Measurements from ENCODE around the gene P2RY6. TPM values are rescaled to one million over a fixed set of nuclear protein-coding genes. Genes with fewer than 3 reads are reported as not detected.
"Not testable (repeated sequence)": the region's sequence is repeated elsewhere in the genome, so short reads cannot be mapped to it uniquely, and the experiment has no call there.

Gene P2RY6
- total RNA-seq, 1 experiment from 2014 or later: 2.5 TPM

DNA sequence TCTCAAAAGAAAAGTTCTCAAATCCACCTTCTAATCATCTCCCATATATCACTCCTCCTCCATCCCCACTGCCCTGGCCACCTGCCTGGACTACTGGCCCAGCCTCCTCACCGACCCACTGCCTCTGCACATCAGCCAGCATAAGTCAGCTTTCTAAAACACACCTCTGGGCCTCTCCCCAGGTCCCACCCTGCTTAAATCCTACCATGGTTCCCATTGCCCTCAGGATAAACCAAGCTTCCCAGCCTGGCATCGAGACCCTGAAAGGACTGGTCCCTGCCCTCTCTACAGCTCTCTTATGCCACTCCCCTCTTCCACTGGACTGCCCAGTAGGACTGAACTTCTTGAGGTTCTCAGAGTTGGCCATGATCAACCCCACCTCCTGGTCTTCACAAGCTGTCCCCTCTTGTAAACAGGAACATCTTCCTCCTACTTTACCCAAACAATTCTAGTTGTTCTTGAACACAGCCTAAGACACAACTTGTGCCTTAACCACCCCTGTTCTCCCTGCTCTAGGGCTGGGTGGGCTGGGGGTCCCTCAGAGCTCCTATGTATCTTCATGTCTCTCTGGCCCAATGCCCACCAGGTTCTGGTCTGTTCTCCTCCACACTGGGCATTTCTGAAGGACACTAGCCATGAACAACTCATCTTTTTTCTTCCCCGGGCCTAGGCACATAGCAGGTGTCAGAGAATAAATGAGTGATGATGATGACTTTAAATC lies 12.6 kb upstream of the P2RY6 start:
- DNase-seq (ENCODE audit: low spot score): no peak

DNA sequence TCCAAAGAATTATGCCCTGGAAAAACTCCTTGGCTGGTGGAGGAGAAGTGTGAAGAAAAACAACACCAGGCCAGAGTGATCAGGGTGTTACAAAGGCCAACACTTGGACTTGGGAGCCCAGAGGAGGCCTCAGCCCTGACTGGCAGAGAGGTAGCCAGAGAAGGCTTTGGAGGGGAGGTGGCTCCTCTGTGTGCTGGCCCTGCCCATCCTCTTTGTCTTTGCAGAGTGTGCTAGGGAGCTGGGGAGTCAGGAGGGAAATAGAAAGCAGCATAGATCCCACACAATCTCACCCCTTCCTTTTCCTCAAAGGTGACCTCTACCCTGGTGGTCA lies 12.0 kb upstream of the P2RY6 start:
- no peak for DNase-seq (ENCODE audit: low spot score)

DNA sequence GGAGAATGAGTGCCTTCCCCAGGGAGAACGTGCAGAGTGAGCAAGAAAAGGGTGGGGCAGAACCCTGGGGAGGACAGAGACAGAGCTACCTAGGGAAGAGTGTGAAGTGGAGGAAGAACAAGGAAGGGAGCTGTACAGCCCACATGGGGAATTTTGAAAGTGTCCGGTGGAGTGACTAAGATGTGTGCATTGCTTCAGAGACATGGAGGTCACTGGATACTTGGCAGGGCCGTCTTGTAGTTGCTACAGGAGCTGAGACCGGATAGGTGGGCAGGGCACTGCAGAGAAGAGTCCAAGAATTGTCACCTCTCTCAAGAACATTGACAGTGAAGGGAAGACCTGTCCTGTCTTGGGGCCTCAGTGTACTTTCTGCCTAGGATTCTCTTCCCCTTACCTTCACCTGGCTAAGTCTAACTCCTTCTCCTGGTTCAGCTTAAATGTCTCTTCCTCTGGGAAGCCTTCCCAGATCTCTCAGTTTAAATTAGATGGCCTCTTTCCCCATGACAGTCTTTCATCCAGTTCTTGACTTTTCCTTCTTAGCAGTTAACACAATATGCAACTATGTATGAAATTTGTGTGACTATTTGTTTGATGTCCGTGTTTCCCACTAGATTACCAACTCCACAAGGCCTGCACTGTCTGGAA lies 9.2 kb upstream of the P2RY6 start:
- no peak for DNase-seq (ENCODE audit: low spot score)

DNA sequence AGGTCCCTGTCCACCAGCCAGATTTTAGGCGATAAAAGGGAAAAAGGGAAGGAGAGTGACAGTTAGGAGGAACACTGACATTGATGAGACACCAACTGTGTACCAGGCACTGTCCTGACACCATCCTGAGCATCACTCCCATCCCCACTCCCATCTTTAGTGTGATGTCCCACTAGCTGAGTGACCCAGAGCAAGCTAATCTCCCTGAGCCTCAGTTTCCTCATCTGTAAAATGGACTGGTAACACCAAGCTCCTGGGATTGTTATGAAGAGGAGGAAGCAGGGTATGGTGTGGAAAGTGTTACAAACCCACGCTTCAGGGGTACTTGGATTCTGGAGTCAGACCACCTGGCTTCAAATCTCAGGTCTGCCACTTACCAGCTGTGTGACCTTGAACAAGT lies 8.5 kb upstream of the P2RY6 start:
- no peak for DNase-seq (ENCODE audit: low spot score)

DNA sequence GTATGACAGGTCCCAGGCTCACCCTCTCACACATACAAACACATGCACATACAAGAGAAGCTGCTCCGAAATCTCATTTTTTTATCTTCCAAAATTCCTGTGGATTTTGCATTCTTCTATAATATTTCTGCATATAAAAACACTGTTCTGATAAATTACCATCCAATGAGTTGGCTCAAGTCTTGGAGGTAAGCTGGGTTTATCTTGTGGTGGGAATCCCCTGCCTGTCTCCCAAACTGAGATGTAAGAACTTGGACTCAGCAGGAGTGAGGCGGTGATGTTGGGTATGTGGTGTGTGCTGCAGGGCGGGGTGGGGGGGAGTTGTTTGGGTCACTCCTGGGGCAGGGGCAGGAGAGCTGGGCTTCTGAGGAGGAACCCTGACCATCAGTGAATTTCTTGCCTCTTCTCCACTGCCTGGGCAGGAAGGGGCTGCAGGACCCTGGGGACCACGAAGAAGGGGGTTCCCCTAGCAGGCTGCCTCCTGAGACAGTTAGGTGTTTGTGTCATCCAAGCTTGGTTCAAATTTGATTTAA lies 6.8 kb upstream of the P2RY6 start:
- DNase-seq (ENCODE audit: low spot score): no peak

DNA sequence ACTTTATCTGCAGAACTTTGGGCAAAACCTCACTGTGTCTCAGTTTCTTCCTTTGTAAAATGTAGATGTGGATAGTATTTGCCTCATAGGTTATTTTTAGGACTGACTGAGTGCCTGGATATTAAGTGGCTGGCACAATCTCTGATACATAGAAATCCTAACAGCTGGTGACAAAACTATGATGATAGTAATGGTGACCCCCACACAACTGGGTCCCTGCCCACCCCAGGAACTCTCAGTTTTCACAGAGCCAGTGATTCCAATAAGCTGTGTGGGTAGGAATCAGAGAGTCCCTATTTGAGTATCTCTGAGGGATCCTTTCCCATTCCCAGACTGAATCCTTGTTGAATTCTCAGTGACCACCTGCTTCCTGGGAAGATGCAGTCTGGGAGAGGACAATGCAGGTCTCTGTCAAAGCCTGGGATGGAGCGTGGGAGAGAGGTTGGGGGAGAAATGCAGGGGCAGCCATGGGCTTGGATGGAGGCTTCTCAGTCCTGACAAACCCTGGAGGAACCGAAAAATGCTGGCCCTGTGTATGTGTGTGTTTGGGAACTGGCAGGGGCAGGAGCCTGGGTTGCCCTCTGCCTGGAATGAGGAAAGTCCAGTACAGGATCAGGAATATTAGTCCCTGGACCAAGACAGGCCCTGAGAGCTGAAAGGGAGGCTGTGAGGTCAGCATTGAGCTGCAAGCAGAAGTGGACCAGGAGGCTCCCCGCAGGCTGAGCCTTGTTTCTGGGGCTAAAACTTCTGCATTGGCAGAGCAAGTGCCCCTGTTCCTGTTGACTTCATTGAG lies 6.1 kb upstream of the P2RY6 start:
- no peak for DNase-seq (ENCODE audit: low spot score)

DNA sequence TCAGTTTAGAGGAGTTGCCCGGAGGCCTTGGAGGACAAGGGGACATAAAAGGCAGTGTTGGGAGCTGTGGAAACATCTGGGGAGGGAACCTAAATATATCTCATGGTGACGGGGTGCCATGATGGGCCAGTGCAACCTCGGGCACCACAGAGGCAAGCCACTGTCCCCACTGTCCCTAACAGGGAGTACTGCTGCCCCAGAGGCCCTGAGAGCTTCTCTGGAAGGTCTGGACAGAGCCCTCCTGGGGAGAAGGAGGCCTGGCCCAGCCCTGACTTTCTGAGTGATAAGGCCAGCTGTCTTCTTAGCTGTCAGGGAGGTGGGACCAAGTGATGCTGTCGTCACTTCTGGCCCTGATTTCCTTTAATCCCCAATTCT lies 5.5 kb upstream of the P2RY6 start:
- DNase-seq (ENCODE audit: low spot score): no peak

DNA sequence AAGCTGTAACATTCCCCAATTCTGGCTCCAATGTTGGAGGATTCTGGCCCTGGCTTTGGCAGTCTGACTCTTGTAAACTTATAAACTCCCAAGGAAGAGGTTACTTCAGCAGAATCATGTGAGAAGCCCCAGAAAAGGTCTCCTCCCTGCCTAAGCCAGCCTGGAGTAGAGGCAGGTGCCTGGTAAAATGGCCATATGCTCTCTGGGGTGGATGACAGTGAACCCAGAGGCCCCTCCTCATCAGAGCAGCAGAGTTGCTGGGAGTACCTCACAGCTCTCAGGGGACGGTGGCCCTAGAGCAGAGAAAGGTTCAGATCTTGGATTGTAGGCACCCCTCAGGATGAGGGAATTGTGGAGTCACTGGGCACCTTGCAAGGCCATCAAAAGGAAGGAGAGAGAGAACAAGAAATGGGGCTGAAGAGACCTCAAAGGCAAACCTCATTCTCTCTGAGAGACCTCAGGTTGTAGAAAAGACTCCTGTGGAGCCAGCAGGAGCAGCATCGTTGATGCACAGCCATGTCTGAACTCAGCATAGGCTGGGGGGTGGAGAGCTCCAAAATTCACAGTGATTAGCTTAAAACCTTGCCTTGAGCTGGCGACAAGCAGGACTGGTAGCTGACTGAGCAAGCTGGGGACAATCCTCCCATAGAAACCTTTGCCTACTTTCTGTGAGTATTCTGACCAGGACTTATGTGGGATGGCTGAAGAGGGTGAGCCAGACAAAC lies 4.9 kb upstream of the P2RY6 start:
- no peak for DNase-seq (ENCODE audit: low spot score)

DNA sequence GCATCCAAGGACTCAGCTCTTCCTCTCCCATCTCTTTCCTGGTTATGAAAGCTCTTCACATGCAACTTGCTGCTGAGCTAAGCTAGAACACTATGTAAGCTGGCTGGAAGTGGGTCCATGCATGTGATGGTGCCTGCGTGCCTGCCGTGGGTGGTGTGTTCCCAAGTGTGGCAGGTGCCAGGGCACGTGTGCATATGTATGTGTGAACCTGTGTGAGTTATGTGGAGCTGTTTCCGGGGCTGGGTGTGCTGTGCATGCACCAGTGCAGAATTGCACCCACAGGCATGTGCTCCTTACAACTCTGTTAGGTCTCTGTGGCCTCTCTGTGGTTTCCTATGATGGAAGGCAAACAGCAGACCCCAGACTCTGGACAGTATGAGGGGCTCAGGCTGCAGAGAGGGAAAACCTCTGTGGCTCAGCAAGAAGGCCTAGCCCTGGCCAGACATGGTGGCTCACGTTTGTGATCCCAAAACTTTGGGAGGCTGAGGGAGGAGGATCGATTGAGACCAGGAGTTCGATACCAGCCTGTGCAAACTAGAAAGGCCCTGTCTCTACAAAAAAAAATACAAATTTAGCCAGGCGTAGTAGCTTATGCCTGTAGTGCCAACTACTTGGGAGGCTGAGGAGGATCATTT lies 4.1 kb upstream of the P2RY6 start:
- DNase-seq (ENCODE audit: low spot score): no peak

DNA sequence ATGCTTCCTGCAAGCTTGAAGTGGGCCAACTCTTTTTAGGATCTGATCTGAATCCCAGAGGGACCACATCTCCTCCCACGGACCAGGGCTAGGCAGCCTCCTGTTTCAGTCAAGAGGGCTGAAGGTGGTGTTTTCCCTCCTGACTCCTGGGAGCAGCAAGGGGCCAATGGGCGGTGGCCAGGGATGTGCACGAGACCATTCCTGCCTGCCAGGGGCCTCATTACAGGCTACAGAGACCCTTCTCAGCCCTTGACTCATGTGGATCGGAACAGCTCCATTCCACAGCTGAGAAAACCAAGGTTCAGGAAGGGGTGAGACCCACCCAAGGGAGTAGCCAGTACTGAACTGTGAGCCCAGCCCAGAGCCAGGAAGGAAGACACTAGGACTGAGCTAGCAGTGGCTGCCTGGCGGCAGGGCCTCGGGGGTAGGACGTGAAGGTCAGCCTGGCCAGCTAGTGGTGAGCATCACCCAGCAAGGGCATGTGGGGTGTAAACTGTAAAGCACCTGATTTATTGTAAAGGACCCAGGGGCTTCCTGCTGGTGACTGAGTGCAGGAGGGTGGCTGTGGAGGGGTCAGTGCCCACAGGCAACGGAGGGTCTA lies 3.4 kb upstream of the P2RY6 start:
- DNase-seq (ENCODE audit: low spot score): no peak

DNA sequence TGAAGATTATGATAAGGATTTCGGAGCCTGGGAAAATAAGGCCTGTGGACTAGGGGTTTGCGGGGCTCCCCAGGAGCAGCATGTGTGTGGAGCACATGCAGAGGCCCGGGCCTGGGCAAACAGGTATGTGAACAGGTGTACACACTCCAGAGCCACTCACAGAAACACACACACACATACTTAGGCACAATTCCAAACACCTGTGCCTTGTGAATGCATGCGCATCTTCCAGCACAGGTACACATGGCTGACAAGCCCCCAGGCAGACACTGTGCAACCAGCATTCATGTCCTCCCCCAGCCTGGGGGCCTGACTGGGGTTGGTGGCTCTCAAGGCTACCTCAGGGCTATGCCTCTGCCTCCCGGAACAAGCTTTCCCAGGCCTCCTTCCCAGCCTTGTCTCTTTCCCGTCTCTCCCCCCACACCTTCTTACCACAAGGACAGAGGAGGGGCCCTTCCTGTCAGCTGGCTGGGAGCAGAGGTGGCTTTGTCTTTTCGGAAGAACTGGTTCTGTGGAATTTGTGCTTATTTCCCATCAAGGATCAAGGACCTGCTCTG lies 2.6 kb upstream of the P2RY6 start:
- DNase-seq (ENCODE audit: low spot score): no peak

DNA sequence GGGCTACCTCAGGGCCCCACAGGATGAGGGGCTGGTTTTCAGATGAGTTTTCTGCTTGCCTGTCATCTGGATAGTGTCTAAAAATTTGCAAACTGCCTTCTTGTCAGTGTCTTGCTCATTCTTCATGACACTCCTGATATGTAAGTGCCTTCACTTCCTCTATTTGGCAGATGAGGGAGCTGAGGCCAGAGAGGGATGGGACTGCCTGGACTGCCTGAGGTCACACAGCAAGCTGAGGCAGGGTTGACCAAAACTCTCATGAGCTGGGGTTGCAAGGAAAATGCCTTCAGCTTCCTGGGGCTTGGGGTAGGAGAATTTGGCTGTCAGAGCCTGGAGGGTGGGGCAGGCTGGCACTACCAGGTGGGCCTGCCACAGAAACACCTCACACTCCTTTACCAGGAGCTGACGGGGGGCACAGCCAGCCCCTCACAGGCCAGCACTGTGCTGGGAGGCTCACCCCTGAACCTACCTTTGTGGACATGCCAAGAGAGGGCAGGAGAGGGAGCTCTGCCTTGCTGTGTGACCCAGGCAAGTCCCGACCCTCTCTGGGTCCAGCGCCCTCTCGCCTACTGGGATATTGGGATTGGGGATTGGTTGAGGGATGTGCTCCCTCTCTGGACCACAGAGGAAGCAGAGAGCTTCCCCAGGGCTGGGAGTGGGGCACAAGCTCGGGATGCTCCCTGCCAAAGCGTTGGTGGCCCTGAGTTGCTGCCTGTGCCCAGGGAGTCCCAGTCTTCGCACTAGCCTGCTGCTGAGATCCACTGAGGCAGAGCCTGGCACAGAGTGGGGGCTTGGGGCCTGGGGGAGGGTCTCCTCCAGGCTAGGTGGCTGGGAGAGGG lies 1.9 kb upstream of the P2RY6 start:
- no peak for DNase-seq (ENCODE audit: low spot score)

DNA sequence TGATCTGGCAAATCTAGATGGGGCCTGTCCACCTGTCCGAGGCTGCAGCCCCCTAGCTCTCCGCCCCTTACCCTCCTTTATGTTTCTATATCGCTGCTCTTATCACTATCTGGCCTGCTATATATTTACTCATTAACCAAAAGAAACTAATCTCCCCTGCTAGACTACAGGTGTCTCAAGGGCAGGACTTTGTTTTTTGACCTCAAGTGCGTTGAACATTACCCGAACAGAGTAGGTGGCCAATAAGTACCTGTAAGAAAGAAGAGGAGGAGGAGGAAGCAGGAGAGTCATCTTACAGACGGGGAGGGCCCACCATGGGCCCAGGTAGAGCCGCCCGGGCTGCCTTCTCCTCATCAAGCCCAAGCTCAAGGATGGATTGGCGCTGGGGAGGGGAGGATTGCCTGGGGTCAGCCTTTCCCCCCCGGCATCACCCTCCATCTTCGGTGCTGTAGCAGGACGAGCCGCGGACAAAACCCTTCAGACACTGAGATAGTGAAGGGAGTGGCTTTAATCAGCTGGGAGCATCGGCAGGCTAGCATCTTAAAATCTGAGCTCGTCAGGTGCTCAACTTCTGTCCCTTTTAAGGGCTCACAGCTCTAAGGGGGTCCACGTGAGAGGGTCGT lies 1.2 kb upstream of the P2RY6 start:
- DNase-seq (ENCODE audit: low spot score): no peak

DNA sequence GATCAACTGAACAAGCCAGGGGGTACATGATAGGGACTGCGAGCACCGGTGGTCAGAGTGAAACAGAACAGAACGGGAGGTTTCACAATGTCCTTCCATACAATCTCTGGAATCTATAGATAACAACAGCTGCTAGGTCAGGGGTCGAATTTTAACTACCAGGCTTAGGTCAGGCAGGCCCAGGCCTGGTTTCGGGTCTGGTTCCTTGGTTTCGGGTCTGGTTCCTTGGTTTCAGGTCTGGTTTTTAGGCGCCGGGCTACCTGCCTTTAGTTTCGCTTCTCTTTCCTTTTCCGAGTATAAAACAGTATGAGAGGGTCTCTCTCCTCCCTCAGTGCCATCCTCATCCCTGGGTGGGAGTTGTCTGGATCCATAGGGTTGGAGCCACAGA lies 666 bp upstream of the P2RY6 start:
- DNase-seq (ENCODE audit: low spot score): not testable (repeated sequence)

DNA sequence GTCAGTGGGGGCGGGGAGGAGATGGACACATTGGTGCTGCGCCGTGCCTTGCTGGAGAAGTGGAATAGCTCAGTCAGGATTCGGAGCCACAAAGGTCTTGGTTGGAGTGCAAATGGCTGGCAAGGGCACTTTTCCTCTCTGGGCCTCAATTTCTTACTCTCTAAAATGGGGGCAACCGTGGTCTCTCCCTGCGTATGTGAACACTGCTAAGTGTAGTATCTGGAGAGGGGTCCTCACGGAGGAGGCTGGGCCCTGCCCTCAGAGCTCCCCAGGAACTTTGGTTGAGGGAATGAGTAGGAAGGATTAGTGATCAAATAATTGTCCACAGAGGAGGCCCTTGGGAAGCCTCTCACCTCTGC lies 521 bp downstream of the P2RY6 start:
- no peak for DNase-seq (ENCODE audit: low spot score)

DNA sequence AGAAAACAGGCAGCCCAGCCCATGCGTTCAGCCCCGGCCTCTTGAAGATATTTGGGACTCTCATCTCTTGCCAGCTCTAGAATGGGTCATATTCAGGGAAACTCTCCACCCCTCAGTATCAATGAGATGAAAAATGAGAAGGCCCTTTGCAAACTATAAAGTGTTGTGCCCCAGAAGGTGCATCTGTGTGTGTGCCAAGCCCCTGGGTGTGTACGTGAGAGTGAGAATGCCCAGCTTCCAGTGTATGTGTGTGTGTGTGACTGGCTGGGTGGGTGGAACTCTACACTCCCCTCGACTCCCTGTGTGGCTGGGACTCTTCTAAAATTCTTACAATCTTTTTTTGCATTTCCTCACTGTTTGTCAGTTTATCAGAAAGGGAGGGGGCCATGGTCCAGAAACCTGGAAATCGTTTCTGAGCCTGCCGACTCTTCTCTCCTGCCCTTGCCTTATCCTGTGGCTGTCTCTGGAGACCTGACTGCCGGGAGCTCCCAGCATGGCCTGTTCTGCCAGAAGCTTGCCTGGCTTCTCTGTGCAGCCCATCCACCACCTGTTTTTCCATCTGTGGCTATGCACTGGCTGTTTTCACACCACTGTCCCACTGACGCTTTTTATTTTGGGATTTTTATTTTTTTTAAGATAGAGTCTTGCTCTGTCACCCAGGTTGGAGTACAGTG lies 1.2 kb downstream of the P2RY6 start:
- no peak for DNase-seq (ENCODE audit: low spot score)

DNA sequence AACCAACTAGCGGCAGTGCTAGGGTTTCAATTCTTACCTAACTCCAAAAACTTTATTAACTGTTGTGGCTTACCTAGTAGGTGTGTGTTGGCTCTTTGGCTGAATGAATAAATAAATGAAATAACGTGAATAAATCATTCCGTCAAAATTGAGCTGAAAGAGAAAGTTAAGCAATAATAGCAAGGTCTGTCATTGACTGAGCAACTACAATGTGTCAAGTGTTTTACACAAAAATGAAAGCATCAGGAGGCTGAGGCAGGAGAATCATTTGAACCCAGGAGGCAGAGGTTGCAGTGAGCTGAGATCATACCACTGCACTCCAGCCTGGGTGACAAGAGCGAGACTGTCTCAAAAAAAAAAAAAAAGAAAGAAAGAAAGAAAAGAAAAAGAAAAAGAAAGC lies 2.1 kb downstream of the P2RY6 start:
- DNase-seq (ENCODE audit: low spot score): not testable (repeated sequence)

DNA sequence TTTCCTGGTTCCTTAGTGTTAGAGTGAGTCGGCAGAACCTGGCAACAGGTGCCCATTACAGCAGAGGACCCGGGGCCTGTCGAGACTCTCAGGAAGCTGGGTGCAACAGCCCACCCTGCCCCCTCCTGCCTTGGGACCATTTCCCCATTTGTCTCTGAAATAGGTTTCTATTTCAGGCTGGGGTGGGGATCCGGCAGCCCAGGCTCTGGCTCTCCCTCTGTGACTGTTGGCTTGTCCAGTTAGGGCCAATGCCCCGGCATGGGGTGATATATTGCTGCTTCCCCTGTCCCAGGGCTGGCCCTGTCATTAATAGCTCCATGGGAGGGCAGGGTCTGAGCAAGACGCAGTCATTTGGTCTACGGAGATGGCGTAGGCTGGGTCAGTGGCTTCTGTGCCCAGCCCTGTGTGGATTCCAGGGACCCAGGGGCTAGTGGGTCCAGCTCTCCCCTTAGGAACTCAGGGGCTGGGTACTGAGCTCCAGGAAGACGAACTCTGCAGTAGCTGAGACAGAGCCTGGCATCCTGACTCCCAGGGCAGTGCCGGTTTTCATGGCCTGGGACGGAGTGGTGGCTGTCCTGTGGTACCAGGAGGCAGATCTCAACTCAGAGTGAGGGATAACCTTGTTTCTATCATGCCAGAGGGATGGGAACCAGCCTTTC lies 2.7 kb downstream of the P2RY6 start:
- DNase-seq (ENCODE audit: low spot score): no peak

DNA sequence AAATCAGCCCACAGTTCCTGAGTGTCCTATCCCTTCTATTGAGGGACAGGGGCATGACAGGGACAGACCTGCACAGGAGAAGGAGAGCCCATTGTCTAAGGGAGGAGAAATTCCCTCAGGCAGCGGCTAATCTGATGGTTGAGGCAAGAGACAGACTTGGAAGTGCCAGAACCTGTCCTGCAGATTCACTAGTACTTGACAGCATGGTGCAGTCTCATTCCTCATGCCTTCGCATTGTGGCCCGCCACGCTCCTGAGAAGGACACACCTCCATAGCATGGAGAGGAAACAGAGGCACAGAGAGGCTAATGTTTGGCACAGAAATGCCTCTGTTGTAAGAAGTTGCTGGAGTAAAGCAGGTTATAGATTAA lies 3.2 kb downstream of the P2RY6 start:
- DNase-seq (ENCODE audit: low spot score): no peak

Data from H4 (cell line).